ENCODE data around the gene EPHB1. TPM values are rescaled to one million over a fixed set of nuclear protein-coding genes. Genes with fewer than 3 reads are reported as not detected.

The EPHB1 gene
- polyA plus RNA-seq, 3 donors: 0.06 to 0.55 TPM; not detected in 1

GRCh38 chr3:135229018-135229495 is 434.0 kb downstream of the EPHB1 start:
- Histone ChIP-seq H3K9me3 (replicated peaks in 1 of 2; ENCODE audit: control insufficient read depth in 1 of 2, insufficient read depth in 1 of 2, low read length in 2 of 2) (peaks cover 0 to 10% of the 10 kb centered on the region in 2 donors), H3K27ac (ENCODE audit: low read depth in 1 of 2, low read length in 2 of 2) (peak overlapping the region; percentile 74 to 82), H3K4me3 (replicated peaks in 1 of 3; ENCODE audit: low read depth in 2 of 3, low read length in 3 of 3) (peak overlapping the region in 1 of 3 experiments; percentile 60), H3K9ac (ENCODE audit: insufficient read depth, low read length, poor library complexity, severe bottlenecking) (peak overlapping the region; percentile 24), H3K79me2 (ENCODE audit: insufficient read depth, low read length) (no peaks in the 10 kb centered on the region), H3K4me1 (ENCODE audit: control insufficient read depth in 1 of 2, insufficient read depth in 2 of 2, low read length in 2 of 2) (peaks cover 42 to 47% of the 10 kb centered on the region in 2 donors), H2AFZ (ENCODE audit: insufficient read depth, low read depth, low read length, poor library complexity, severe bottlenecking) (peak overlapping the region; percentile 70), H3K4me2 (replicated peaks; ENCODE audit: extremely low read depth, low read length, poor library complexity, severe bottlenecking) (peak overlapping the region; percentile 71), H3K27me3 (ENCODE audit: control insufficient read depth in 2 of 2, insufficient read depth in 2 of 2, low read length in 2 of 2) (no peaks in the 10 kb centered on the region), H3K36me3 (replicated peaks in 1 of 2; ENCODE audit: control insufficient read depth in 1 of 2, insufficient read depth in 2 of 2, low read length in 2 of 2) (no peaks in the 10 kb centered on the region), H4K20me1 (ENCODE audit: insufficient read depth, low read length) (no peaks in the 10 kb centered on the region)
- Mint-ChIP-seq H3K4me3 (peak overlapping the region; percentile 32 to 60), H3K27ac (peak overlapping the region; percentile 85 to 95 (median 91)), H3K27me3 (ENCODE audit: low read depth in 3 of 3) (peaks cover 0 to 2% (median 0%) of the 10 kb centered on the region in 3 donors), H3K4me1 (peaks cover 42% of the 10 kb centered on the region), H3K36me3 (no peaks in the 10 kb centered on the region), H3K9me3 (peaks cover 3 to 12% (median 10%) of the 10 kb centered on the region in 7 donors)
- DNase-seq: peak in 2 of 3 donors; percentile 12 to 19
- WGBS (ENCODE audit: insufficient coverage): 0% methylated on average over 2 of the region's 5 CpGs
- no peak for TF ChIP-seq CTCF (IDR thresholded peaks at IDR 0.05)
- intact Hi-C loops (cut with micrococcal nuclease): no loop called here

GRCh38 chr3:135231737-135232136 is 436.7 kb downstream of the EPHB1 start:
- no peaks in the 10 kb centered on the region for H4K20me1 ChIP-seq (ENCODE audit: insufficient read depth, low read length)
- H3K9ac ChIP-seq (ENCODE audit: insufficient read depth, low read length, poor library complexity, severe bottlenecking): no peak overlapping the region
- Mint-ChIP-seq H3K27me3 (ENCODE audit: low read depth in 3 of 3) (peaks cover 0 to 2% (median 0%) of the 10 kb centered on the region in 3 donors), H3K27ac (no peak overlapping the region), H3K36me3 (no peaks in the 10 kb centered on the region), H3K4me3 (no peak overlapping the region), H3K9me3 (peaks cover 12 to 21% (median 18%) of the 10 kb centered on the region in 7 donors), H3K4me1 (peaks cover 29% of the 10 kb centered on the region)
- no peak overlapping the region for H3K4me3 ChIP-seq (replicated peaks in 1 of 3; ENCODE audit: low read depth in 2 of 3, low read length in 3 of 3)
- no peaks in the 10 kb centered on the region for H3K79me2 ChIP-seq (ENCODE audit: insufficient read depth, low read length)
- no peak overlapping the region for H2AFZ ChIP-seq (ENCODE audit: insufficient read depth, low read depth, low read length, poor library complexity, severe bottlenecking)
- TF ChIP-seq CTCF (IDR thresholded peaks at IDR 0.05): no peak
- H3K9me3 ChIP-seq (replicated peaks in 1 of 2; ENCODE audit: control insufficient read depth in 1 of 2, insufficient read depth in 1 of 2, low read length in 2 of 2): peaks cover 4 to 12% of the 10 kb centered on the region in 2 donors
- no peak overlapping the region for H3K4me2 ChIP-seq (replicated peaks; ENCODE audit: extremely low read depth, low read length, poor library complexity, severe bottlenecking)
- intact Hi-C loops (cut with micrococcal nuclease): no loop called here
- WGBS (ENCODE audit: insufficient coverage): 61% methylated on average over 2 of the region's 2 CpGs
- no peak for DNase-seq
- H3K27ac ChIP-seq (ENCODE audit: low read depth in 1 of 2, low read length in 2 of 2): no peak overlapping the region
- H3K27me3 ChIP-seq (ENCODE audit: control insufficient read depth in 2 of 2, insufficient read depth in 2 of 2, low read length in 2 of 2): no peaks in the 10 kb centered on the region
- peaks cover 30 to 34% of the 10 kb centered on the region in 2 donors for H3K4me1 ChIP-seq (ENCODE audit: control insufficient read depth in 1 of 2, insufficient read depth in 2 of 2, low read length in 2 of 2)
- no peaks in the 10 kb centered on the region for H3K36me3 ChIP-seq (replicated peaks in 1 of 2; ENCODE audit: control insufficient read depth in 1 of 2, insufficient read depth in 2 of 2, low read length in 2 of 2)
